ENCODE measurements around the gene MGAT3. TPM values are rescaled to one million over a fixed set of nuclear protein-coding genes. Genes with fewer than 3 reads are reported as not detected.
A peak's percentile ranks its signal among the peaks of the same experiment; 100 is the strongest.

Gene MGAT3
- total RNA-seq, 2 experiments from 2014 or later: 16.3 to 44.3 TPM

DNA sequence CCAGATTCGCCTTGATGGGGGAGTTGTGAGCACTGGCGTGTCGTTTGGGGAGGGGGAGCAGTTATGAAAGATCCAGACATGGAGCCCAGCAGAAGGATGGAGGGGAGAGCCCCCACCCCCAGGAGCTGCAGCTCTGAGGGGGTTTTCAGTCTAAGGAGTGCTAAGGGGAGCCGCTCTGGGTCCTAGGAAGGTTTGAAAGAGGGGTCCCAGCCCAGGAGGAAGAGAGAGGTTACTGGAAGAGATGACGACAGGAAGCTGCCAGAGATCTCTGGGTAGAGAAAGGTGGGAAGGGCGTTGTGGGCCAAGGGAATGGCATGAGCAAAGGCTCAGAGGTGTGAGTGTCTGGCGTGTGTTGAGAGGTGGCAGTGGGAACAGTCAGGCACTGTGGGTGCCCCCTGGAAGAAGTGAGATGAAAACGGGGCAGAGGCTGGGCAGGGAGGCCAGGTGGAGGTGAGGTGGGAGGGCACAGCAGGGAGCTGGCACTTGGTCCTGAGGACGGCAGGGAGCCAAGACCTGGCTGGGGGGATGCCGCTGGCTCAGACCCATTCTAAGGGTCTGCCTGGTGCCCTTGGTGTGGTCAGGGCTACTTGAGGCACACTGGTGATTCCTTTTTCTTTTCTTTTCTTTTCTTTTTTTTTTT, 1.8 kb downstream of the MGAT3 start:
- no peak for DNase-seq (ENCODE audit: low spot score)
- ChIA-PET CTCF (ENCODE audit: unreplicated experiment) (no interaction called here), POLR2A (interaction anchor here (0.8 to 1.0 kb wide), 2 partner anchors 10 to 65 kb away, joined by 3 read pairs; no protein-coding TSS in a partner anchor)
- Histone ChIP-seq H3K36me3 (ENCODE audit: insufficient read depth, low read length) (peaks cover 58% of the 10 kb centered on the region), H3K9me3 (ENCODE audit: low read length) (no peaks in the 10 kb centered on the region), H3K27ac (ENCODE audit: low read depth, low read length, poor library complexity, severe bottlenecking) (peak overlapping the region; percentile 54), H3K4me2 (ENCODE audit: low read length) (peak overlapping the region; percentile 85), H3K4me1 (ENCODE audit: insufficient read depth, low read length, poor library complexity, severe bottlenecking) (peaks cover 67% of the 10 kb centered on the region), H3K4me3 (ENCODE audit: low read depth, low read length, poor library complexity, severe bottlenecking) (peak overlapping the region; percentile 76), H3K79me2 (ENCODE audit: insufficient read depth, low read depth, low read length) (peaks cover 67% of the 10 kb centered on the region), H4K20me1 (ENCODE audit: insufficient read depth, low read length) (no peaks in the 10 kb centered on the region), H3K9me2 (ENCODE audit: insufficient read depth, low read length) (no peaks in the 10 kb centered on the region), H2AFZ (ENCODE audit: low read length) (no peak overlapping the region)
- no TSS peak for BruUV-seq (replicated peaks)
- TF ChIP-seq, protein P1, sequence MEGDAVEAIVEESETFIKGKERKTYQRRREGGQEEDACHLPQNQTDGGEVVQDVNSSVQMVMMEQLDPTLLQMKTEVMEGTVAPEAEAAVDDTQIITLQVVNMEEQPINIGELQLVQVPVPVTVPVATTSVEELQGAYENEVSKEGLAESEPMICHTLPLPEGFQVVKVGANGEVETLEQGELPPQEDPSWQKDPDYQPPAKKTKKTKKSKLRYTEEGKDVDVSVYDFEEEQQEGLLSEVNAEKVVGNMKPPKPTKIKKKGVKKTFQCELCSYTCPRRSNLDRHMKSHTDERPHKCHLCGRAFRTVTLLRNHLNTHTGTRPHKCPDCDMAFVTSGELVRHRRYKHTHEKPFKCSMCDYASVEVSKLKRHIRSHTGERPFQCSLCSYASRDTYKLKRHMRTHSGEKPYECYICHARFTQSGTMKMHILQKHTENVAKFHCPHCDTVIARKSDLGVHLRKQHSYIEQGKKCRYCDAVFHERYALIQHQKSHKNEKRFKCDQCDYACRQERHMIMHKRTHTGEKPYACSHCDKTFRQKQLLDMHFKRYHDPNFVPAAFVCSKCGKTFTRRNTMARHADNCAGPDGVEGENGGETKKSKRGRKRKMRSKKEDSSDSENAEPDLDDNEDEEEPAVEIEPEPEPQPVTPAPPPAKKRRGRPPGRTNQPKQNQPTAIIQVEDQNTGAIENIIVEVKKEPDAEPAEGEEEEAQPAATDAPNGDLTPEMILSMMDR (conservative IDR thresholded peaks at IDR 0.05; ENCODE audit: low read length): no peak
- no peak for TF ChIP-seq EZH2phosphoT487 (IDR thresholded peaks at IDR 0.05; ENCODE audit: borderline replicate concordance, low read depth, low read length)
- intact Hi-C loops (cut with micrococcal nuclease; ENCODE audit: unreplicated experiment): loop anchor here (1.0 kb wide), 1 partner anchor 10 kb away; no protein-coding TSS in a partner anchor

DNA sequence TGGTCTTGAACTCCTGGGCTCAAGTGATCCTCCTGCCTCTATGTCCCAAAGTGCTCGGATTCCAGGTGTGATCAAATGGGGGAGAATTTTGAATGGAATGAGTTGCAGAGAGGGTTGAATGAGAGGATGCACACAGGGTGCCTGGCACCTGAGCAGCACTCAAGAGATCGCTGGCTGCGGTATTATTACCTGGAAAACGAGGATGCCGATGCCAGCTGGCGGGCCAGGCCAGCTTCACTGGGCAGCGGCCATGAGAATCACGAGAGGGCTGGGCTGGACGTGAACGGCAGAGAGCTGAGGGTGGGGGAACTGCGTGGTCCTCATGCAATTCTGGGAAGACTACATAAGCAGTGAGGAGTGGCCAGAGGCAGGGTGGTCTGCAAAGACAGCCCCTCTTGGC, 2.9 kb downstream of the MGAT3 start:
- BruUV-seq (replicated peaks): no TSS peak
- H4K20me1 ChIP-seq (ENCODE audit: insufficient read depth, low read length): no peaks in the 10 kb centered on the region
- CTCF ChIA-PET (ENCODE audit: unreplicated experiment): no interaction called here
- no peak overlapping the region for H2AFZ ChIP-seq (ENCODE audit: low read length)
- peaks cover 54% of the 10 kb centered on the region for H3K36me3 ChIP-seq (ENCODE audit: insufficient read depth, low read length)
- peaks cover 74% of the 10 kb centered on the region for H3K79me2 ChIP-seq (ENCODE audit: insufficient read depth, low read depth, low read length)
- peak overlapping the region; percentile 54 for H3K27ac ChIP-seq (ENCODE audit: low read depth, low read length, poor library complexity, severe bottlenecking)
- peak overlapping the region; percentile 85 for H3K4me2 ChIP-seq (ENCODE audit: low read length)
- no peak overlapping the region for H3K4me3 ChIP-seq (ENCODE audit: low read depth, low read length, poor library complexity, severe bottlenecking)
- POLR2A ChIA-PET: interaction anchor here (0.8 kb wide), 1 partner anchor 11 kb away, joined by 3 read pairs; no protein-coding TSS in a partner anchor
- TF ChIP-seq, protein P1 (conservative IDR thresholded peaks at IDR 0.05; ENCODE audit: low read length): no peak
- no peak for TF ChIP-seq EZH2phosphoT487 (IDR thresholded peaks at IDR 0.05; ENCODE audit: borderline replicate concordance, low read depth, low read length)
- H3K9me3 ChIP-seq (ENCODE audit: low read length): no peaks in the 10 kb centered on the region
- no peak for DNase-seq (ENCODE audit: low spot score)
- H3K9me2 ChIP-seq (ENCODE audit: insufficient read depth, low read length): no peaks in the 10 kb centered on the region
- peaks cover 78% of the 10 kb centered on the region for H3K4me1 ChIP-seq (ENCODE audit: insufficient read depth, low read length, poor library complexity, severe bottlenecking)
- intact Hi-C loops (cut with micrococcal nuclease; ENCODE audit: unreplicated experiment): no loop called here

Data from OCI-LY7 (cell line).